ENCODE data around the gene RDH11.

GRCh38 chr14:67735336-67736147, 40.0 kb upstream of the RDH11 start:
- no peak for TF ChIP-seq POLR2AphosphoS5 (IDR thresholded peaks at IDR 0.05; ENCODE audit: low read depth, low read length)
- TF ChIP-seq POLR2A (IDR thresholded peaks at IDR 0.05; ENCODE audit: low read depth, low read length) = no peak

Data from GM12892 (cell line).